HG03135 (cell line): ENCODE measurements around the gene CCT2.

ENCODE experiments used
- ATAC-seq: cut with Tn5 transposase; IDR thresholded peaks from one replicate; pipeline ENCODE4 v1.9.1; 2021; ENCODE audit warnings: mild to moderate bottlenecking, moderate library complexity; ENCODE audit not compliant: unreplicated experiment

CCT2 gene

DNA sequence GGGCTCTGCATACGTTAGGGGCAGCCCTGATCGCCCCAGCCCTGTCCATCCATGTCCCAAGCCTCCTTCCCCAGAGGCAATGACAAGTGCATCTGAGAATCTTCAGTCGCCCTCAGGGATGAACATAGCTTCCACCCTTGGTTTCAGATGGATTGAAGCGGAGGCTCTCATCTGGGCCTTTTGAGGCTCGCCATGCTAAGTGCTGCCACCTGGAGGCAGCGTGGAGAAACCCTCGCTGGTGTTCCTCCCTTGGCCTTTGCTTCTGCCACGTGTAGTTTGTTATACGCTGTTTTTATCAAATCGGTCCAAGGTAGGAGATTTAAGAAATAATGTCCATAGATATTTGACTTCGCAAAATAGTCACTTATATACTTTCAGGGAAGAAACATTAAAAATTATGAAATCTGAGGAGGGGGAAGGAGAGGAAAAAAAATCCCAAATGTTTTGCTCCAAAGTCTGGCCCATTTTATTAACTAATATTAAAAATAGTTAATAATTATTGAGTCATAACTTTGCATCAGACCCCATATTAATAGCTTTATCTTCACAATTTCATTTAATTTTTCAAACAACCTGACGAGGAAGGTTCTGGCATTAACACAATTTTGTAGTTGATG is 54.2 kb downstream of the CCT2 start:
- peak; percentile 77 for ATAC-seq

- ATAC-seq: no peak
Measured at GRCh38 chr12:69641546-69641945, 56.3 kb downstream of the CCT2 start.

DNA sequence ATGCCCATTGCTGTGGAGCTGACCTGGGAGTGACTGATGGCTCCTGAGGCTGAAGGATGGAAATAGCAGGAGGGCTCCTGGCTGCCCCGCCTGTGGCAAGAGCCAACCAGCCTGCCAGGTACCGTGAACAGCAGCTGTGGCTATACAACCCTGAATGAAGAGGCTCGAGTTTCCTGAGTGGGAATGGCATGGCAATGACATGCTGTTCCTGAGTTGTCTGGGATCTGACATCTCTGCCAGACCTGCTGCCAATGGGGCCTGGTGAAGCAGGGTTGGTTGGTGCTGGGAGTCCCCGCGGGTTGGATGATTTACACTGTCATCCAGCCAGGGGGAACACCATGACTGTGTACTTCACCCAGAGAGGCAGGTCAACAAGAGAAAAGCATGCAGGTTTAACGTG is 57.3 kb downstream of the CCT2 start:
- no peak for ATAC-seq

DNA sequence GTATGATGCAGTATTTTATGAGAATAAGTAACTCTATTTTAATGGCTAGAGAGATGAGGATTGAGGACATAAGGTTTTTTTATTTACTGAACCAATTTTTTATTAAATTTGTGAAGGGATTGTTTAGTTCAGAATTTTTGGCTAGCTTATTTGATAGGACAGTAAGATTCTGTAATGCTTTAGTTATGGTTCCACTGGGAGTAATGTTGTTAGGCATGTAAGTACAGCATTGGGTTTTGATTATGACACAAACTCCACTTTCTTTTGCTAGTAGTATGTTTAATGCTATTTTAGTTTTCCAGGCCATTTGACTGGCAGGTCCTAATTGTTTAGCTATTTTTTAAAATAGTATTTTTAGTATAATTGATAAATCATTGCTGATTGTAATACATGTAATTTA is 59.3 kb downstream of the CCT2 start:
- no peak for ATAC-seq

- ATAC-seq: no peak
Measured at GRCh38 chr12:69645031-69645430, 59.8 kb downstream of the CCT2 start.

GRCh38 chr12:69647178-69647577 is 61.9 kb downstream of the CCT2 start:
- no peak for ATAC-seq

DNA sequence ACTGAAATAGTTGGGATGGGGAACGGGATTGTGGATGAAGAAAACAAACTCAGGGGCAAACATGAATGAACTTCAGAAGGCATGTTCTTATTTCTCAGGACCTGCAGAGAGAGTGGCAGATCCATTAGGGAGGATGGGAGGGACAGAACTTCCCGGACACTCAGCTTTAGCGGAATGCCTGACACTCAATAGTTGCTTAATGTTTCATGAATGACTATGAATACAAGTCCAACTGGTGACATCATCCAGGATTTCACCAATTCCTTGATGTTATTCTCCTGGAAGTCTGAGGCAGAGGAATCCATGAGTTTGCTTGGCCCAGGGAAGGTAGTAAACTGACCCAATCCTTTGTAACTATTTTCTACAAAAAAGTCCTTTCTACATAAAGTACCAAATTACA is 63.2 kb downstream of the CCT2 start:
- no peak for ATAC-seq

DNA sequence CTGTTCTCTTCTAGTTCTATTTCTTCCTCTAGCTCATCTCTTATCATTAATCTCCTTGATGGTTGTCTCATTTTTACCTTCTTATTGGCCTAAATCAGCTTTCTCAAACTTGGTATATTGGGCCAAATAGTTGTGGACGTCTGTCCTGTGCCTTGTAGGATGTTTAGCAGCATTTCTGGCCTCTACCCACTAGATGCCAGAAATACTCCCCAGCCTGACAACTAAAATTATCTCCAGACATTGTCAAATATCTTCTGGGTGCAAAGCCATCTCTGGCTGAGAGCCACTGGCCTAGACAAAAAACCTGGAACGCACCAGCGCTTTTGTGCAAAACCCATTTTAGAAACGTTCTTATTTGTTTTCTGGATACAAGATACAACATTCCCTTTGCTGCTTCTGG is 64.3 kb downstream of the CCT2 start:
- no peak for ATAC-seq
